HPDE6-E6E7 (cell line): ENCODE results near the gene TBC1D20.
"Not testable (repeated sequence)": the region's sequence is repeated elsewhere in the genome, so short reads cannot be mapped to it uniquely, and the experiment has no call there.

Experiments
- DNase-seq: peaks from one replicate; pipeline ENCODE4 v3.0.0; 2011; ENCODE audit warnings: missing footprints; ENCODE audit errors: extremely low spot score

Gene TBC1D20

DNA sequence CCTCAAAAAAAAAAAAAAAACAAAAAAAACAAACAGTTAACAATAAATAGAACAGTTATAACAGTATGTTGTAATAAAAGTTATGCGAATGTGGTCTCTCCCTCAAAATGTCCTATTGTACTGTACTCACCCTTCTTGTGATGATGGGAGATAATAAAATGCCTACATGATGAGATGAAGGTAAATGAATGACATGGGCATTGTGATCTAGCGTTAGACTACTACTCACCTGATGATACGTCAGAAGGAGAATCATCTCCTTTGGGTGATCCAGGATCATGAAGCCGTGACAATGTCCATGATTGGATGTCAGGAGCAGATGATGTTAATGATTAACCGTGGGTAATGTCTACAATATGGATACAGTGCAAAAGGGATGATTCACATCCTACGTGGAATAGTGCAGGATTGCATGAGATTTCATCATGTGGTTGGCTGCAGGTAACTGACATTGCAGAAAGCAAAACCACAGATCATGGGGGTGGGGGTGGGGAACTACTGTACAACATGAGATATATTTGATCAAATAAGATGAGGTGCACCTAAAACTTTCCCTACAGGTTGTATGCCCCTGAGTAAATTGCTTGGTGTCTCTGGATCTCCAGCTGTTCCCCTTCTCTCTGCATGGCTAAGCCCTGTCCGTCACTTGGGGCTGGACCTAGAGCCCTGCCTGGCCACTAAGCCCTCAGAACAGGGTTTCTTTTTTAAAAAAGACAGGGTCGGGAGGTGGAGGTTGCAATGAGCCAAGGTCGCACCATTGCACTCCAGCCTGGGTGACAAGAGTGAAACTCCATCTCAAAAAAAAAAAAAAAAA, 60.4 kb downstream of the TBC1D20 start:
- peak; percentile 95 for DNase-seq

DNA sequence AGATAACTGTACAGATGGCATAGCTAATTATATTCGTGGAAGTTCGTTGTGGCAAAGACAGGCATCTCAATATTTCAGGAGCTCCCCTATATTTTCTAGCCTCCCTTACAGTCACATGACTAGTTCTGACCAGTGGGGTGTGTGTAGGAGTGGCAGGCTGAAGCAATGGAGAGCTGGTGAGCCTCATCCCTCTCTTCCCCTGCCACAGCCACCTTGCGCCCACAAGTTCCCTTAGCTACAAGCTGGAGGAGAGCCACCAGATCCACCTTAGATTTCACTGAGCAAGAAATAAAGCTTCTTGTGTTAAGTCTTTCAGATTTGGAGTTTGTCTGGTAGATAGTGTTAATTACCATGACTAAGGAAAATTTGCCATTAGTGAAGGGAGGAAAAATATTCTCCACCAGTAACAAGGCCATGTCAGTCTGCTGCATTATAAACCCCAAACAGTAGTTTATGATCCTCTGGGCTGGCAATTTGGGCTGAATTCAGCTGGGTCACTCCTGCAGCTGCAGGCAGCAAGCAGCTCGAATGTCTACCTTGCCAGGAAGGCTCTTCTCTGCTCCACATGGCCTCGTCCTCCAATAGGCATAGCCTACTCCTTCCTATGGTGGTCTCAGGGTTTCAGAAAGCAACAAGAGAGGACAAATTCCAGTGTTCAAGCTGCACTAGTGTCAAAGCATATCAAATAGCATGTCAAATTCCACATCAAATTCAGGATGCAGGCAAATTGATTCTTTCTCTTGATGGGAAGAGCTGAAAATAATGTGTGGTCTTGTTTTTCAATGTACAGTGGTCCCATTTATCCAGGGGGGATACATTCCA, 61.7 kb downstream of the TBC1D20 start:
- DNase-seq: no peak

DNA sequence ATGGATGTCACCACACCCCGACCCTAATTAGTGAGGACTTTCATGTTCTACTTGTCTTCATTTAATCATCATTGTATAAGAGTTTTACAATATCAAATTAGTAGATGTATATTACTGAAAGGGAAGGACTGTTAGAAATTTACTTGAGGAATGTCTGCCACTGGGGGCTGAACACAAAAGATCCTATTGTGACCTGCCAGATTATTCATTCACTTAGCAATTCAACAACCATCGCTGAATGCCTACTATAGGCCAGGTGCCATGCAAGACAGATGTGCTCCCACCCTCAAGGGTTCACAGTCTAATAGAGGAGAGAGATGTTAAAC, 62.2 kb downstream of the TBC1D20 start:
- DNase-seq: no peak

DNA sequence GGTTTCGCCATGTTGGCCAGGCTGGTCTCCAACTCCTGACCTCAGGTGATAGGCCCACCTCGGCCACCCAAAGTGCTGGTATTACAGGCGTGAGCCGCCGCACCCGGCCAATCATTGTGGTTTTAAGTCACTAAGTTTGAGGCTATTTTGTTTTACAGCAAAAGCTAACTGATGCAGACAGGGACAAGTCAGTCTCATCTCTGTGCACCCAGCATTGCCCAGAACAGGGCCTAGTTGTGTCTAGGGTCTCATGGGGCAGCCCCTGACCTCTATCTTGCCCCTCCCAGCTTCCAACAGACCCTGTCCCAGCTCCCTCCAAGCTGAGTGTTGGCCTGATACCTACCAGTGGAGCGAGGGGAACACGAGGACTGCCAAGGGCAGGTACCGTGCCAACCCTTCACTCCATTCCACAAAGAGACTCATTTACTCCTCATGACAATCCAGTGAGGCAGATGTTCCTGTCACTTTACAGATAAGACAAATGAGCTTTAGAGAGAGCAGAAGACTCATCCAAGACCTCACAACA, 63.1 kb downstream of the TBC1D20 start:
- no peak for DNase-seq

DNA sequence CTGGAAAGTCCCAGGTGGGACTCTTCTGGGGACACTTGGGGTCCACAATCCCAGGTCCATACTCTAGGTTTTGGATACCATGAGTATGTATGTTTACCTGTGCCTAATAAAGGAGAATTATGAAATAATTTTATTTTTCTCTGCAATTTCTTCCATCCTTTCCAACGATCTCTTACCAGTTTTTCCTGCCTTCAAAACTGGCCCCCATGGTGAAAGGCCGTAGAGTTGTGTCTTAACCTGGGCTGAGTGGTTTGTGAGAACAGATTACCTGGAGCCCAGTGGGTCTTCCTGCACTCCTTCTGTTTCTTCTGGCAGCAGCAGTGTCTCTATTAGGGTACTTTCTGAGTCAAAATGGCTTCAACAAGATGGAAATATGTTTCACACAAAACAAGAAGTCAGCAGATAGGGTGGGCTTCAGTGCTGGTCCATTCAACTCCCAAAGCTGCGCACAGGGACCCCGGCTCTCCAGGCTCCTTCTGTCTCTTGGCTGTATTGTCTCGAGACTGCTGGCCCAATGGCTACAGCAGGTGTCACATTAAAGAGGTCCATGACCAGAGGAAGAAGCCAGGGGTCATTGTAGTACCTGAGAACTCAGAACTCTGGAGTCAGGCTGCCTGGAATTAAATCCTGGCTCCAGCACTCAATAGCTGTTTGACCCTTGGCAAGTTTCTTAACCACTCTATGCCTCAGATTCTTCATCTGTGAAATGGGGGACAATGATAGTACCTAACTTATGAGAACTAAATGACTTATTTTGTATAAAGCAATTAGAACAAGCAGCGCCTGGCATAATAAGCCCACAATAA, 64.7 kb downstream of the TBC1D20 start:
- DNase-seq: no peak

DNA sequence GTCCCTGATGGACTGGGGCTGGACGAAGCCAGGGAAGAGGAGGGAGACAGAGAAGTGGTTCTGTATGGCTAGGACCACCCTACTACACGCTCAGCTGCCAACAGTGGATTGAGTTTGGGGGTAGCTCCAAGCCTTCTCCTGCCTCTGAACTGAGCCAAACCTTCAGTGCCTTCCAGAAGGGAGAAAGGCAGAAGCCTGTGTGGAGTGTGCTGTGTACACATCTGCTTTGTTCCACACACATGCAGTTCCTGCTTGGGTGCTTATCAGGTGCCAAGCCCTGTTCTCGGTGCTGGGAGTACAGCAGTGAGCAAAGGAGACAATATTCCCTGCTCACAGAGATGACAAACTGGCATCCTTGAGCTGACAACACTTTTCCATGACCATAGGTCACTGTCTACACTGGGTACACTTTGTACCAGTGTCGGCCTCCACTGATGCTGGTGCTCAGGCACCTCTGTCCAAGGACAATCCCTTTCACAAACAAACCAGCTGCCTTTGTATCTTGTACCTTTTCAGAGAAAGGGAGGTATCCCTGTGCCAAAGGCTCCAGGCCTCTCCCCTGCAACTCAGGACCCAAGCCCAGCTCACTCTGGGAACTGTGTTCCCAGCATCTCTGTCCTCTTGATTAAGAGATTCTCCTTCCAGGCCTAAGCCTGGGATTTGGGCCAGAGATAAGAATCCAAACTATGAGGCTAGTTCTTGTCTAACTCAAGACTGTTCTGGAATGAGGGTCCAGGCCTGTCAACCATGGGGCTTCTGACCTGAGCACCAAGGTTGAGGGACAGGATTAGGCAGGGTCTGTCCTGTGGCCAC, 65.5 kb downstream of the TBC1D20 start:
- no peak for DNase-seq

DNA sequence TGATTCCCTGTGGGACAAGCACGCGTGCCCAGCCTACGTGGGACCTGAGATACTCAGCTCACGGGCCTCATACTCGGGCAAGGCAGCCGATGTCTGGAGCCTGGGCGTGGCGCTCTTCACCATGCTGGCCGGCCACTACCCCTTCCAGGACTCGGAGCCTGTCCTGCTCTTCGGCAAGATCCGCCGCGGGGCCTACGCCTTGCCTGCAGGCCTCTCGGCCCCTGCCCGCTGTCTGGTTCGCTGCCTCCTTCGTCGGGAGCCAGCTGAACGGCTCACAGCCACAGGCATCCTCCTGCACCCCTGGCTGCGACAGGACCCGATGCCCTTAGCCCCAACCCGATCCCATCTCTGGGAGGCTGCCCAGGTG, 66.1 kb downstream of the TBC1D20 start:
- no peak for DNase-seq

DNA sequence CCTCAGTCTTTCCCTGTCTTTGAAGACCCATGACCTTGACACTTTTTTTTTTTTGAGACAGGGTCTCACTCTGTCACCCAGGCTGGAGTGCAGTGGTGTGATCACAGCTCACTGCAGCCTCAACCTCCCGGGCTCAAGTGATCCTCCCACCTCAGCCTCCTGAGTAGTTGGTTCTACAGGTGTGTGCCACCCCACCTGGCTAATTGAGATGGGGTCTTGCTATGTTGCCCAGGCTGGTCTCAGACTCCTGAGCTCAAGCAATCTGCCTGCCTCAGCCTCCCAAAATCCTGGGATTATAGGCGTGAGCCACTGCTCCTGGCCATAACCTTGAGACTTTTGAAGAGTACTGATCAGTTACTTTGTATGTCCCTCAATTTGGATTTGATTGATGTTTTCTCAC, 69.0 kb downstream of the TBC1D20 start:
- DNase-seq: not testable (repeated sequence)

DNA sequence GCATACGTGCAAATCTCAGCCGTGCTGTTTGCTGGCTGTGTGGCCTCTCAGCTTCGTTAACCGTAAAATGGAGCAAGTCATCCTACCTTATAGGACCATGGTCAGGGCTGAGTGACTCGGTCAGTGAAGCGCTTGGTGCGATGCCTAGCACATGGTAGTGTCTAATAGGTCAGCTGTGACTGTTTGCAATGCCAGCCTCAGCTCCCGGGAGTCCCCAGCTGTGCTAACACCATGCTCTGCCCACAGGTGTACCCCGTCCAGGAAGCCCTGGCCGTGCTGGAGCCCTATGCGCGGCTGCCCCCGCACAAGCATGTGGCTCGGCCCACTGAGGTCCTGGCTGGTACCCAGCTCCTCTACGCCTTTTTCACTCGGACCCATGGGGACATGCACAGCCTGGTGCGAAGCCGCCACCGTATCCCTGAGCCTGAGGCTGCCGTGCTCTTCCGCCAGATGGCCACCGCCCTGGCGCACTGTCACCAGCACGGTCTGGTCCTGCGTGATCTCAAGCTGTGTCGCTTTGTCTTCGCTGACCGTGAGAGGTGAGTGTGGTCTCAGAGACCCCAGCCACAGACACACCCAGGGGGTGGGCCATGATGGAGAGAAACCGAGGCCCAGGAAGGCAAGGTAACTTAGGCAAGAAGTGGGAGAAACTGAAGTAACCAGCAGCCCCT, 71.2 kb downstream of the TBC1D20 start:
- no peak for DNase-seq

DNA sequence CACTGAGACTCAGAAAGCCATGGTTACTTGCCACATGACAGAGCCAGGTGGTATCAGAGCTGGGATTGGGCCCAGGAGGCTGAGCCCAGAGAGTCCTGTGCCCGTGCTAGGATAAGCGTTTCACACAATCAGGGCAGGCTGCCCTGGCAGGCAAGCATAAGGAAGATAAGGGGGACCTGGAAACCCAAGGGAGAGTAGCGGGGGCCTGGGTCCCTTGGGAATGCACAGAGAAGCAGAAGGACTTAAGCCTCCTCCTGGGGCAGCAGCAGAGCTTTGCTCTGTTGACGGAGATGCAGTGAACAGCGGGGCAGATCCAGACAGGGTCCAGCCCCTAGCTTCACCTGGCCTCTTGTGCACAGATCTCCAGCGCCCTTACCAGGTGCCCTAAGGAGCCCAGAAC, 73.1 kb downstream of the TBC1D20 start:
- DNase-seq: no peak

DNA sequence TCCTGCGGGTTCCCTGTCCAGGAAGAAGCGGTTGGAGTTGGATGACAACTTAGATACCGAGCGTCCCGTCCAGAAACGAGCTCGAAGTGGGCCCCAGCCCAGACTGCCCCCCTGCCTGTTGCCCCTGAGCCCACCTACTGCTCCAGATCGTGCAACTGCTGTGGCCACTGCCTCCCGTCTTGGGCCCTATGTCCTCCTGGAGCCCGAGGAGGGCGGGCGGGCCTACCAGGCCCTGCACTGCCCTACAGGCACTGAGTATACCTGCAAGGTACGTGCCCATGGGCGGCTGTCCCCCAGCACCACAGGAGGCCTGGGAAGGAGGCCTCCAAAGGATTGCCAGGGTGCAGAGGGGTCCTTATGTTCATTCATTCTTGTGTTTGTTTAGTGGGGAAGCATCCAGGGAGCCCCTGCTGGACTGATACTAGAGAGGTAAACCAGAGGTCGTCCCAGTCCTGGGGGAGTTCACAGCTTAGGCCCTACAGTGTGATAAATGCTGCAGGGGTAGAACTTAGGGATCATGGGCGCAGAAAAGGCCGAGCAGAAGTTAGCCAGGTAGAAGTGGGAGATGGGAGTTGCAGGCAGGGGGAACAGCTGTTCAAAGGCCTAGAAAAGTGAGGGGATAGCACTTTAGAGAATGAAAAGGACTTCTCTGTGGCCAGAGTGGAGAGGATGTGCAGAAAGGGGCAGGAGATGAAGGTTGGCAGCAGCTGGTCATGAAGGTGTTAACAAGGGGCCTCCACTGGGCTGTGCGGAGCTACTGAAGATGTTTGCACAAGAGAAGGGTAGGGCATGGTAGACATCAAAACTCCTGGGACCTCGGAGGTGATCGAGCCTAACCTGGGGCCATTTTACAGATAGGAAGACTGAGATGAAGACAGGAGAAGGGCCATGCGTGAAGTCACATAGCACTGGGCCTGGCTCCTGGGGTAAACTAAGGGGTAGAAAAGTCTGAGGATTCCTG, 74.0 kb downstream of the TBC1D20 start:
- no peak for DNase-seq

DNA sequence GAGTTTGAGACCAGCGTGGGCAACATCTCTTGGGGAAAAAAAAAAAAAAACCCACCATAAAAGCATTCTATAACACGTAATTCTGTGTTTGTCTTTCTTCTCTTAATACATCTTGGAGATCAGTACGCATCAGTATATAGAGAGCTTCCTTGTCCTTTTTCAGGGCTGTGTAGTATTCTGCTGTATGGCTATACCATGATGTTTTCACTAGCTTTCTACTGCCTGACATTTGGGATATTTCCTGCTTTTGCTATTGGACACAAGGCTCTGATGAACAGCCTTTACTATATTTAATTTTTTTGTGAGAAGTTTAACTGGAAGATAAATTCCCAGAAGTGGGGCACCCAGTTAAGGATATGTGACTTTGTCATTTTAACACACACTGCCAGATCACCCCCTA, 74.8 kb downstream of the TBC1D20 start:
- no peak for DNase-seq

DNA sequence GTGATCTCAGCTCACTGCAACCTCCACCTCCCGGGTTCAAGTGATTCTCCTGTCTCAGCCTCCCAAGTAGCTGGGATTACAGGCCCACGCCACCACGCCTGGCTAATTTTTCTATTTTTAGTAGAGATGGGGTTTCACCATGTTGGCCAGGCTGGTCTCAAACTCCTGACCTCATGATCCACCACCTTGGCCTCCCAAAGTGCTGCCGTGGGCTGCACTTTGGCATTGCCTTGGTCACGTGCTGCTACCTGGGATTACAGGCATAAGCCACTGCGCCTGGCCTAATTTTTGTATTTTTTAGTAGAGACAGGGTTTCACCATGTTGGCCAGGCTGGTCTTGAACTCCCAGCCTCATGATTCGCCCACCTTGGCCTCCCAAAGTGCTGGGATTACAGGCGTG, 75.7 kb downstream of the TBC1D20 start:
- not testable (repeated sequence) for DNase-seq
